Upper lobe of right lung (tissue), 1 donor: Measurements from ENCODE around the gene ESRRA. TPM values are rescaled to one million over a fixed set of nuclear protein-coding genes. Genes with fewer than 3 reads are reported as not detected.

ENCODE experiments used
- ATAC-seq: fragments of 200-7000 bp; cut with Tn5 transposase; one replicate; pipeline ENCODE4 v1.9.1; 2020; ENCODE audit warnings: mild to moderate bottlenecking, moderate library complexity
- DNase-seq: peaks from one replicate; pipeline ENCODE4 v3.0.0-alpha.2; 2020
- H3K27ac ChIP-seq: fragments of 200-600 bp; one replicate; pipeline ENCODE4 v1.8.0; 2022
- H3K27me3 ChIP-seq: fragments of 200-600 bp; one replicate; pipeline ENCODE4 v1.8.0; 2022; ENCODE audit warnings: mild to moderate bottlenecking
- H3K36me3 ChIP-seq: fragments of 200-600 bp; one replicate; pipeline ENCODE4 v1.8.0; 2022
- H3K4me1 ChIP-seq: fragments of 200-600 bp; one replicate; pipeline ENCODE4 v1.8.0; 2022
- H3K4me3 ChIP-seq: fragments of 200-600 bp; one replicate; pipeline ENCODE4 v1.8.0; 2022; ENCODE audit warnings: mild to moderate bottlenecking
- H3K9me3 ChIP-seq: fragments of 200-600 bp; one replicate; pipeline ENCODE4 v1.8.0; 2022
- intact Hi-C: fragments of 100-400 bp; cut with DNase I; formaldehyde crosslinking; loops from one replicate; pipeline ENCODE4 v1.11.0; 2022
- total RNA-seq: library from RNA; stranded (reverse); fragmentation: NEBNext Ultra II Directional; extraction: Animal tissue kit (Norgen Biotek cat#: 25700); gene quantifications from one replicate; pipeline ENCODE4 v1.2.1, GENCODE V29; 2021
- TF ChIP-seq, protein P1 (sequence below): fragments of 200-600 bp; IDR thresholded peaks from one replicate; pipeline ENCODE4 v1.8.0; 2022; ENCODE audit warnings: antibody characterized with exemption
- donor health status: DM: no; HTN: yes; CAD: no; lungs with severe emphysema.

Gene ESRRA
- total RNA-seq, 1 donor from 2014 or later = 51.9 TPM

DNA sequence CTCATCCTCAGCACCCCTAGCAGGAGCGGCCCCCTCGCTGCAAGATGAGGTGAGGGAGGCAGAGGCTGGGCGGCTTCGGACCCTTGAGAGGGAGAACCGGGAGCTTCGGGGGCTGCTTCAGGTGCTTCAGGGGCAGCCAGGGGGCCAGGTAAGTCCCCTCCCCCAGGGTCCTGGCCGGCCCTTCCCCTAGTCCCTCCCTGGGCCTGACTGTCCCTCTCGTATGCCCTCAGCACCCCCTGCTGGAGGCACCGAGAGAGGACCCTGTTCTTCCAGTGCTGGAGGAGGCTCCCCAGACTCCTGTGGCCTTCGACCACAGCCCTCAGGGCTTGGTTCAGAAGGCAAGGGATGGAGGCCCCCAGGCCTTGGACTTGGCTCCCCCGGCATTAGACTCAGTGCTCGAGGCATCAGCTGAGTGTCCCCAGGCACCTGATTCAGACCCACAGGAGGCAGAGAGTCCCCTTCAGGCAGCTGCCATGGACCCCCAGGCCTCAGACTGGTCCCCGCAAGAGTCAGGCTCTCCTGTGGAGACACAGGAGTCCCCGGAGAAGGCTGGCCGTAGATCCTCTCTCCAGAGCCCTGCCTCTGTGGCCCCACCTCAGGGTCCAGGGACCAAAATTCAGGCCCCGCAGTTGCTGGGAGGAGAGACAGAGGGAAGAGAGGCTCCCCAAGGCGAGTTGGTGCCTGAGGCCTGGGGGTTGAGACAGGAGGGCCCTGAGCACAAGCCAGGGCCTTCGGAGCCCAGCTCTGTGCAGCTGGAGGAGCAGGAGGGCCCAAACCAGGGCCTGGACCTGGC, 38.6 kb downstream of the ESRRA start:
- H3K36me3 ChIP-seq = no peaks in the 10 kb centered on the region
- no peak overlapping the region for H3K27ac ChIP-seq
- no peak overlapping the region for H3K4me3 ChIP-seq
- TF ChIP-seq, protein P1, sequence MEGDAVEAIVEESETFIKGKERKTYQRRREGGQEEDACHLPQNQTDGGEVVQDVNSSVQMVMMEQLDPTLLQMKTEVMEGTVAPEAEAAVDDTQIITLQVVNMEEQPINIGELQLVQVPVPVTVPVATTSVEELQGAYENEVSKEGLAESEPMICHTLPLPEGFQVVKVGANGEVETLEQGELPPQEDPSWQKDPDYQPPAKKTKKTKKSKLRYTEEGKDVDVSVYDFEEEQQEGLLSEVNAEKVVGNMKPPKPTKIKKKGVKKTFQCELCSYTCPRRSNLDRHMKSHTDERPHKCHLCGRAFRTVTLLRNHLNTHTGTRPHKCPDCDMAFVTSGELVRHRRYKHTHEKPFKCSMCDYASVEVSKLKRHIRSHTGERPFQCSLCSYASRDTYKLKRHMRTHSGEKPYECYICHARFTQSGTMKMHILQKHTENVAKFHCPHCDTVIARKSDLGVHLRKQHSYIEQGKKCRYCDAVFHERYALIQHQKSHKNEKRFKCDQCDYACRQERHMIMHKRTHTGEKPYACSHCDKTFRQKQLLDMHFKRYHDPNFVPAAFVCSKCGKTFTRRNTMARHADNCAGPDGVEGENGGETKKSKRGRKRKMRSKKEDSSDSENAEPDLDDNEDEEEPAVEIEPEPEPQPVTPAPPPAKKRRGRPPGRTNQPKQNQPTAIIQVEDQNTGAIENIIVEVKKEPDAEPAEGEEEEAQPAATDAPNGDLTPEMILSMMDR = peak; percentile 16
- H3K9me3 ChIP-seq = no peaks in the 10 kb centered on the region
- no peaks in the 10 kb centered on the region for H3K27me3 ChIP-seq
- peaks cover 14% of the 10 kb centered on the region for H3K4me1 ChIP-seq
- DNase-seq (no peak), ATAC-seq (no peak)
- intact Hi-C loops = no loop called here

DNA sequence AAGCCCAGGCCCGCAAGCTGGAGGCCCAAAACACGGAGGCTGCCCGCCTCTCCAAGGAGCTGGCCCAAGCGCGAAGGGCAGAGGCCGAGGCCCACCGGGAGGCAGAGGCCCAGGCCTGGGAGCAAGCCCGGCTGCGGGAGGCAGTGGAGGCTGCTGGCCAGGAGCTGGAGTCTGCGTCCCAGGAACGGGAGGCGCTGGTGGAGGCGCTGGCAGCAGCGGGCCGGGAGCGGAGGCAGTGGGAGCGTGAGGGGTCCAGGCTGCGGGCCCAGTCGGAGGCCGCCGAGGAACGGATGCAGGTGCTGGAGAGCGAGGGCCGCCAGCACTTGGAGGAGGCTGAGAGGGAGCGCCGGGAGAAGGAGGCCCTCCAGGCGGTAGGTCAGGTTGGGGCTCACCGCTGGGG, 39.5 kb downstream of the ESRRA start:
- no peak for ATAC-seq
- Histone ChIP-seq H3K27ac (no peak overlapping the region), H3K27me3 (no peaks in the 10 kb centered on the region), H3K4me3 (no peak overlapping the region), H3K4me1 (peaks cover 14% of the 10 kb centered on the region), H3K9me3 (no peaks in the 10 kb centered on the region), H3K36me3 (no peaks in the 10 kb centered on the region)
- TF ChIP-seq, protein P1 = no peak
- DNase-seq = no peak
- intact Hi-C loops = no loop called here

DNA sequence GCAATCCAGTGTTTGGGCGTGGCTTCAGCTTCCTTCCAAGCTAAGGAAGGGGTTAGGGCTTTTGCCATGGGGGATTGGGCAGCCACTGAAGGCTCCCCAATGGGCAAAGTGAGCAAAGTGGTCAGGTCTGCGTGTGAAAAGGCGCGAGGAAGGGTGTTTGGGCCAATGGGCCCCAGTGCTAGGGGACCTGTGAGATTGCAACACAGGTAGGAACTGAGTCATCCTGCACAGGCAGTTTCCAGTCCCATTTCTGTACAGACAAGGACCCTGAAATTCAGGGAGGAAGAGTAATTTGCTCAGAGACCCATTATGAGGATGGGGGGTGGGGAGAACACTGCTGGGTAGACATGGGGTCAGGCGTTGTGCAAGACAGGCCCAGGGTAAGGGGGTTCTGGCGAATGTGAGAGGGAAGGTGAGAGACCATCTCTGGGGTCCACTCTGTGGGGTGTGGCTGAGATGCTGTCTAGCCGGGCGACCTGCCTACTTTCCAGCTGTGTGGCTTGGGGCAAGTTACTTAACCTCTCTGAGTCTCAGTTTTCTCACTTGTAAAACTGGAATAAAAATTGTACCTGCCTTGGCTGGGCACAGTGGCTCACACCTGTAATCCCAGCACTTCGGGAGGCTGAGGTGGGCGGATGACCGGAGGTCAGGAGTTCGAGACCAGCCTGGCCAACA, 42.0 kb downstream of the ESRRA start:
- Histone ChIP-seq H3K27me3 (no peaks in the 10 kb centered on the region), H3K4me1 (peaks cover 1% of the 10 kb centered on the region), H3K4me3 (no peak overlapping the region), H3K36me3 (no peaks in the 10 kb centered on the region), H3K27ac (no peak overlapping the region), H3K9me3 (no peaks in the 10 kb centered on the region)
- intact Hi-C loops = no loop called here
- no peak for DNase-seq
- TF ChIP-seq, protein P1 = no peak
- ATAC-seq = no peak

DNA sequence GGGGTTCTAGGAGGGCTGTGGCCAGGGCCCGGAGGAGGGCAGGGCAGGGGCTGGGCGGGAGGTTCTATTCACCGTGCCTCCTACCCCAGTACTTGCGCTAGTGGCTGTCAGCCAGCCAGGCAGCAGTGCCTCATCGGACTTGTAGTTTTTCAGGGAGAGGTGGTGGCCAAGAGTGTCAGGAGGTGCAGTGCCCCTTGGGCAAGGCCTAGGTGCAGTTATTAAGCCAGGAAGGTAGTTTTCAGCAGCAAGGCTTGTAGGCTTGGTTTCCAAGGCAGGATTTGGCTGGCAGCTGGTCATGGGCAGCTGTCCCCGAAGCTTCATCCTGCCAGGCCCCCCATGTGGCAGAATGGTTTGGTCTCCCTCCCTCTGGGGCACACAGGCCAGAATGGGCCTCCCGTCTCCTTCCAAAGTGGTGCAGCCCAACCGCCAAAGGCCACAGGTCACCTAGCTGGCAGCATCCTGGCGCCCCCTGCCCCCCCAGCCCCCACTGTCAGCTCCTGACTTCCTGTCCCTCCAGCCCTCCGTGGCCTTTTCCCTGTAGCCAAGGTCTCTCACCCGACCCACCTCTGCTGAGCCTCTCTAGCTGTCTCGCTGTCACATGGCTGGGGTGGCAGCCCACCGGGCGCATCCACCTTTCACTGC, 43.2 kb downstream of the ESRRA start:
- Histone ChIP-seq H3K27me3 (no peaks in the 10 kb centered on the region), H3K36me3 (no peaks in the 10 kb centered on the region)
- DNase-seq = no peak

DNA sequence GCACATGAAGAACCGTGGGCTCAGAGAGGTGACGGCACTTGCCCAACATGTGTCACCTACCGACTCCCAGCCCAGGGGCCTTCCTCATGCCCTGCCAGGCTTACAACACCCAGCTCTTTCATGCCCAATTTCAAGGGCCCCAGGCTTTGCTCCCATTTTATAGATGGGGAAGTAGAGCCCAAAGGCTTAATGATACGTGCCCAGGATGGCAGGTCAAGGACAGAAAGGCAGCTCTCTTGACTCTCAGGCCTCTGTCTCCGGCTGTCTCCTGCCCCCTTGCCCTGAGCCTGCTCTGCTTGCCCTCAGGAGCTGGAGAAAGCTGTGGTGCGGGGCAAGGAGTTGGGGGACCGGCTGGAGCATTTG, 43.7 kb downstream of the ESRRA start:
- Histone ChIP-seq H3K27ac (no peak overlapping the region), H3K4me1 (no peaks in the 10 kb centered on the region), H3K4me3 (no peak overlapping the region), H3K9me3 (no peaks in the 10 kb centered on the region), H3K27me3 (no peaks in the 10 kb centered on the region), H3K36me3 (no peaks in the 10 kb centered on the region)
- TF ChIP-seq, protein P1 = no peak
- DNase-seq (no peak), ATAC-seq (no peak)
- intact Hi-C loops = no loop called here

More for the DNA sequence above, 43.2 kb downstream of the ESRRA start:
- TF ChIP-seq, protein P1 = no peak
- H3K4me1 ChIP-seq = no peaks in the 10 kb centered on the region
- no peak overlapping the region for H3K27ac ChIP-seq
- H3K4me3 ChIP-seq = no peak overlapping the region
- no peak for ATAC-seq
- H3K9me3 ChIP-seq = no peaks in the 10 kb centered on the region
- intact Hi-C loops = no loop called here
